Measurements from ENCODE around the gene ZNF598.

DNA sequence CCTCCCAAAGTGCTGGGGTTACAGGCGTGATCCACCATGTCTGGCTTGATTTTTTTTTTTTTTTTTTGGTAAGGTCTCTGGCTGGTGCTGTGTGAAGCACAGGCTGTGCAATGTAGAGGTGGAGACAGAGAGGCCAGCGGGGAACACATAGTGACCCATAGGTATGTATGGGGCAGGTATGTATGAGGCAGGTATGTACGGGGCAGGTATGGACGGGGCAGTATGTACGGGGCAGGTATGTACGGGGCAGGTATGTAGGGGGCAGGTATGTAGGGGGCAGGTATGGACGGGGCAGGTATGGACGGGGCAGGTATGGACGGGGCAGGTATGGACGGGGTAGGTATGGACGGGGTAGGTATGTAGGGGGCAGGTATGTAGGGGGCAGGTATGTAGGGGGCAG lies 60.1 kb downstream of the ZNF598 start:
- TF ChIP-seq, protein P1, sequence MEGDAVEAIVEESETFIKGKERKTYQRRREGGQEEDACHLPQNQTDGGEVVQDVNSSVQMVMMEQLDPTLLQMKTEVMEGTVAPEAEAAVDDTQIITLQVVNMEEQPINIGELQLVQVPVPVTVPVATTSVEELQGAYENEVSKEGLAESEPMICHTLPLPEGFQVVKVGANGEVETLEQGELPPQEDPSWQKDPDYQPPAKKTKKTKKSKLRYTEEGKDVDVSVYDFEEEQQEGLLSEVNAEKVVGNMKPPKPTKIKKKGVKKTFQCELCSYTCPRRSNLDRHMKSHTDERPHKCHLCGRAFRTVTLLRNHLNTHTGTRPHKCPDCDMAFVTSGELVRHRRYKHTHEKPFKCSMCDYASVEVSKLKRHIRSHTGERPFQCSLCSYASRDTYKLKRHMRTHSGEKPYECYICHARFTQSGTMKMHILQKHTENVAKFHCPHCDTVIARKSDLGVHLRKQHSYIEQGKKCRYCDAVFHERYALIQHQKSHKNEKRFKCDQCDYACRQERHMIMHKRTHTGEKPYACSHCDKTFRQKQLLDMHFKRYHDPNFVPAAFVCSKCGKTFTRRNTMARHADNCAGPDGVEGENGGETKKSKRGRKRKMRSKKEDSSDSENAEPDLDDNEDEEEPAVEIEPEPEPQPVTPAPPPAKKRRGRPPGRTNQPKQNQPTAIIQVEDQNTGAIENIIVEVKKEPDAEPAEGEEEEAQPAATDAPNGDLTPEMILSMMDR (IDR thresholded peaks at IDR 0.05), result no peak
- TF ChIP-seq POLR2A (IDR thresholded peaks at IDR 0.05), result no peak

Measured in lower leg skin (tissue), 3 donors.